Pons (tissue), 1 donor: ENCODE results near the gene CAPN5.

Source experiments
- DNase-seq: peaks from one replicate; pipeline ENCODE4 v3.0.0-alpha.2; 2016; ENCODE audit warnings: low spot score

The CAPN5 gene

DNA sequence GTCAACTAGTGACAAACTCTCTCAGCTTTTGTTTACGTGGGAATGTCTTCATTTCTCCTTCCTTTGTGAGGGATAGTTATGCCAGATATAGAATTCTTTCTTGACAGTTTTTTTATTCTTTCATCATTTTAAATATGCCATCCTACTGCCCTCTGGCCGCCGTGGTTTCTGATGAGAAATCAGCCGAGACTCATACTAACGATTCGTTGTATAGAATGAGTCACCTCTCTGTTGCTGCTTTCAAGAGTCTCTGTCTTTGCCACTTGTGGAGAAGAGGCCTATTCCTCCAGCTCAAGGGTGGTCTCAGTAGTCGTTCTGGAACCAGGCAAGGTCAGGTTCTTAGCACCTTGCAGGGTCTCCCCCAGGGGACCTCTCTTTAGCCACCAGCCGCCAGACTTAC, 69.3 kb downstream of the CAPN5 start:
- no peak for DNase-seq

DNA sequence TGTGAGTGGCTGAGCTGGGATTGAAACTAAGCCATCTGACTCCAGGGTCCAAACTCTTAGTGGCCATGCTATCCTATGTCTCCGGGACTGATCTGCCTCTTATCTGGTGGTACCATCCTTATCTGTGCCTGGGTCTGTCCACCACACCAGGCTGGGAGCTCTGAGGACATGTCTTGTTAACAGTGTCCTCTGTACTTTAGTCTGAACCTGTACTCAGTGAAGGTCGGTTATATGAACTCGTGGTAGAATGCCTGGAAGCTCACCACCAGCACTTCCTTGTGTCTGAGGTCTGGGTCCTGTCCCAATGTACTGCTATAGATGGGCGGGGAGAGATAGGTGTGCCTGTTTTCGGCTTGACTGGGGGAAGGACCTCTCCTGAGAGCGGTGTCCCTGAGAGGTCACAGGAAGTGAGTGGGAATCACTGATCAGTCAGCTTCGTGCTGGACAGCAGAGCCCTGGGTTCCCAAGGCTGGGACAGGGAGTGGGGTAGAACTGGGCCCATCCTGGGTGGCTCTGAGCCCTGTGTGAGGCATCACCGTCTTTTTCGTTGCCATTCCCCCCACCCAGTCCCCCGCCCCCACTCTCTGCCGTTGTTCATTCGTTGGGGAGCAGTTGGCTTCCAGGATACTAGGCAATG, 70.1 kb downstream of the CAPN5 start:
- DNase-seq = no peak

DNA sequence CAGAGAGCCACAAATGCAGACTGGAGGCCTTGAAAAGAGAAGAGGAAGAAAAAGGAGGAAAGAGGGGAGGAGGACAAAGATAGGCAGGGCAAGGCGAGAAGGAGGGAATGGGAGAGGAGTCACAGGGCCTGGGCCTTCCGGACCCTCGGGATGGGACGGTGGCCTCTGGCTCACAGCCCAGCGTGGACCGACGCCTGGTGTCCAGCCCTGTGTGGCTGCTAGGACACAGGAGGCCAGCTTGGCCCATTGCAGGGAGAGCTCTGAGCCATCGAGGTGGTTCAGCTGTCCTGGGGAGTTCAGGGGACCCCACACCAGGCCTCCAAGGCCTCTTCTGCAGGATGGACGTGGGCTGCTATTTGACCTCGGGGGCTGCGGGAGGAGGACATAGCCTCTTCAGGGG, 70.7 kb downstream of the CAPN5 start:
- DNase-seq = no peak

DNA sequence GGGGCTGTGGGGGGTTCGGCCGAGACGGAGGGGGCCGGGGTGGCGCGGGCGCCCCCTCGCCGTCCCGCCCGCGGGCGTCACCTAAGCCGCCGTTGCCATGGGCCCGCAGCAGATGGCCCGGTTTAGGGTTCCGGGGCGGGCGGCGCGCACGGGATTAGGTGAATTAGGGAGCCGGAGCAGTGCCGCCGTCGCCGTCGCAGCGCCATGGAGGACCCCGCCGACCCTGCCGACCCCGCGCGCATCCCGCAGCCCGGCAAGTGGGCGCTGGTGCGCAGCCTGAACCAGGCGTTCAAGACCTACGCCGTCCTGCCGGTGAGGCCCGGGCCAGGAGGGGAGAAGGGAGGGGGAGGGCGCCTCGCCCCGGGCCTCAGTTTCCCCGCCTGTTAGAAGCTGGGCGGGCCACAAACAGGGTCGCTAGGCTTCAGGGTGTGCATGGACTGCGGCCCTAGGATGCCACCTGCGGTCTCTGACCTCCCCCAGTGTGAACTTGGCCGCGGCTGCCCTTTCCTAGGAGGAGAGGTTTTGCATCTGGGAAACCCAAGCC, 71.4 kb downstream of the CAPN5 start:
- DNase-seq = no peak

DNA sequence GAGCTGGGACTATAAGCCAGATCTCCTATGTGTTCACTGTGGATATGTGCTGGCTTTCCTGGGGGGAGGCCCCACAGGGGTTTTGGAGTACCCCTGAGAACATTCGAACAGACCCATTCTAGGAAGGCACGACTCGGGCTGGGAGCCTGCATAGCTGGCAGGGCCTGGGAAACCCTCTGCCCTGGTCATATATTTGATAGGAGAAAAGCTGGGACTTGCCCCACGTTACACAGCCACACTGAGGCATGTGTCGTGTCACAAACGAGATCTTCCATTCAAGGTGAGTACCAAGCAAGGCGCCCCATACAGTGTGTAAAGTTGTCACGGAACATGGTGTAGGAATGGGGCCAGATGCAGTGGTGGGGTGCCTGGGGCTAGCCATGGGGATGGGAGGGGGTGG, 72.4 kb downstream of the CAPN5 start:
- no peak for DNase-seq

DNA sequence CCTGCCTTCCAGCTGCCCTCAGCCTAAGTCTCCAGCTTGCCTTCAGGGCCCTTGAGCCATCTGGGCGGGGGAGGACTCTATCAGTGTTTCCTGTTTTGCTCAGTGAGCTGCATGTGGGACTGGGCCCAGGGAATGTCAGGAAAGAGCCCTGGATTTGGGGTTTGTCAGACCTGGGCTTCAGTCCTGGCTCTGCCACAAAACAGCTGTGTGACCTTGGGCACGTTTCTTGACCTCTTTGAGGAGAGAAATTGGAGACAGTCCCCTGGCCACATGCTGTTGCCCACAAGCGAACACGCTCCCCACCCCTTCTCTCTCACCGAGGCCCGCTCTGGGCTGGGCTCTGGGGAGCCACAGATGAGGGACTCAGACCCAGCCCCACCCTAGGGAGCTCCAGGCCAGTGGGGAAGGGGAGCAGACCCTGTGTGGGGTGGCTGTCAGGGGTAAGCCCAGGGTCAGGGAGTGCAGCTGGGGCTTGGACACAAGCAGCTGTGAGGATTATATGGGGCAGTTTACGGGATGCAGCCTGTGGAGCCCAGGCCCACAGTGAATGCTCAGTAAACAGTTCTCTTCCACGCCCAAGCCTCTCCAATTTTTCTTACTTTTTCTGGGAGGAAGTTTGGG, 73.6 kb downstream of the CAPN5 start:
- DNase-seq = no peak

DNA sequence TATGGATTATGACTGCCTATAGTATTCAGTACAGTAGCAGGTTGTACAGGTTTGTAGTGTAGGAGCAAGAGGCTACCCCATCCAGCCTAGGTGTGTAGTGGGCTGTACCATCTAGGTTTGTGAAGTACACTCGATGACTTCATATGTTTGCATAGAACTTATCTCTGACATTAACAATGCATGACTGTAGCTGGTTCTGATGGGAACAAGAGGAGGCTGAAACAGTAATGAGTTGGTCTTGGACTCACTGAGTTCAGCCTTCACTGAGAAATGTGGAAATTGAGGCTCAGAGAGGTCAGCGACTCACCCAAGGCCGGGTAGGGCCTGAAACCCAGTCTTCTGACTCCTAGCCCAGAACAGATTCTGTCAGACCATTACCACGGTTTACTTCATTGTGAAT, 74.3 kb downstream of the CAPN5 start:
- no peak for DNase-seq

DNA sequence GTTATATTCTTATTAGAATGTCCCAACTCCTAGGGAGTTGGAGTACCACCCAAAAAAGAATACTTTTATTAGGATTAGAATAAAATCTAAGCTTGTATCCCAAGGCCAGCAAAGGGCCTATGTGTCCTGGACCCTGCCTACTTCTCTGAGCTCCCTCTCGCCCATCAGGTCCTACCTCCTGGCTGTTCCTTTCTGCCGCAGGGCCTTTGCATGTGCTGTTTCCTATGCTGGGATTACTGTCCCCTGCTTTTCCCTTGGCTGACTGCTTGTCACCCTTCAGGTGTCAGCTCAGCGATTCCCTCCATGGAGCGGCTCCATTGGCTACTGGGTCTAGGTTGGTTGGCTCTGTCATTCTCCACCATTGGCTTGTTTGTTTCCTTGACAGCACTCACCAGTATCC, 74.7 kb downstream of the CAPN5 start:
- no peak for DNase-seq

DNA sequence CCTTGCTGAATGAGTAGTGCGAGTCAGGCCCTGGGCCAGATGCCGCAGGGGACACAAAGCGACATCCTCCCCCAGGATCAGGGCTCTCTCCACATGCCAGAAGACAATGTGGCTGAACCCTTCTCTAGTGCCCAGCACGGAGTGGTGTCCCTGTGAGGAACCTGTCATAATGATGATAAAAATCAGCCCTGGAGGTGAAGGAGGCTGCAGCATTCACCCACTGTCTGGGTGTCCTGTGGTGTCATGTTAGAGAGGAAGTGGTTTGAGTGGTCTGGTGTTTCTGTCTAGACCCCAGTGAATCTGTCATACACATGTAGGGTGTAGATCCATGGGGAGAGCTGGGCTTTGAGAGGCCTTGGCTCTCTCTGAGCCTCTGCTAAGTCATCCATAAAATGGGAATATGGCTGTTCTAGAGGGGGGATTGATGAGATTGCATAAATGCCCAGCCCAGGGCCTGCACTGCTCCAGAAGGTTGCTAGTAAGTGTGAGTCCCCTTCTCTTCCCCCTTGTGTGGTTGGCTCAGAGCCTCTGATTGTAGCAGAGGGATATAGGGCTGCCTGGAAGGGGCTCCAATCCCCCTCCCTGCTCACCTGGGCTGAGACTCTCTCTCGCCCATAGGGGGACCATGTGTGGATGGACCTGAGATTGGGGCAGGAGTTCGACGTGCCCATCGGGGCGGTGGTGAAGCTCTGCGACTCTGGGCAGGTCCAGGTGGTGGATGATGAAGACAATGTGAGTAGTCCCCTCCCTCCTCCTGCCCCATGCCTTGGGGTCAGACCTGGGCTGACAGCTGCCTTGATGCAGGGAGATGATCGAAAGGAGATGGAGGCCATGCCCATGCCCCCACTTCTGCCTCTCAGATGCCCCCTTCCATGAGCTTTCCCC, 75.6 kb downstream of the CAPN5 start:
- no peak for DNase-seq

DNA sequence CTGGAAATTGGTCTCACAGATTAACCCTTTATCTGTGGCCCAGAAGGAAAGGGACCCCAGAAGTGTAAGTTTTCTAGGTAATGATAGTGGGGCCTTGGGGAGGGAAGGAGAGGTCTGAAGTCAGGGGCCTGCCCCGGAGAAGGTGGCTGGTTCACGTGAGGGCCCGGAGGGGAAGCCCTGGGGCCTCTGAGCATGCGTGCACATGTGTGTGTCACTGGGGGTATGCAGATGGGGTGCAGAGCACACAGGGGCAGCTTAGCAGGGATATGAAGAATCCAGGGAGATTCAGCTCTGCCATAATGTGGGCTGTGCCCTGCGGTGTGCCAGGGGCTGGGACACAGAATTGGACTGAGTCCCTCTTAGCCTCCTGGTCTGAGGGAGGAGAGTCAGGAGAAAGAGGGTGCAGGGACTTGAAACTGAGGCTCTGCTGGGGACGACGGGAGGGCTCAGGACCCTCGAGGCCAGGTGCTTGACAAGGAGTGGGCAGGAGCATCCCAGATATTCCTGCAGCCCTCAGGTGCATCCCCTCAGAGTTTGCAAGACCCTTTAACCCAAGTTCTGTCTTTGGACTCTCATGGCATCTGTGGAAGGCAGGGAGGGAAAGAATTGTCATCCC, 76.7 kb downstream of the CAPN5 start:
- DNase-seq = no peak

DNA sequence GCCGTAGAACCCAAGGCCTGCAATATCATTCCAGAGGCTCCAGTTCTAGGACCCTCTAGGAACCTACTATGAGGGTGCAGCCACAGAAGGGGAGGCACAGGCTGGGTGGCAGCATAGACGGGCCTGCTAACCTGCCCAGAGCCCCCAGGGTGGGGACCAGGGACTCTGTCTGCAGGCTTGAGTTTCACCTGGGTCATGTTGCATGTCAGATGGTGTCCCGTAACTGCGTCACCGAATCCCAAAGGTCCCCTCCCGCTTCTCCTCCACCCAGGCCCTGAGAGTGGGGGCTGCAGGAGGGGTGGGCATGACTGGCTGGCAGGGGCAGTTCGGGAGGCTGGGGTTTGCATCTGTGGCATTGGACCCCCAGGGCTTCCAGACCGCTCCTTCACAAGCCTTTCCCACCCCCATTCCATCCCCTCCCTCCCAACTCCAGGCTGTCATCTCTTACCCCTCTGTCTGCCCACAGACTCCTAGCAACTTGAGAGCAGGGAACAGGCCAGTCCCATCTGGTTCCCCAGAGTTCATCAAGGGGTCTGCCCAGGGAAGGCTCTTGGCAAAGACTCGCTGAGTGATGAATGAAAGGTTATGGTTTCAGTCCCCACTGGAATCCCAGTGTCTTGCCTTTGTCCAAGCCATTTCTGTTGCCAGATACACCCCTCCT, 77.6 kb downstream of the CAPN5 start:
- DNase-seq = no peak

DNA sequence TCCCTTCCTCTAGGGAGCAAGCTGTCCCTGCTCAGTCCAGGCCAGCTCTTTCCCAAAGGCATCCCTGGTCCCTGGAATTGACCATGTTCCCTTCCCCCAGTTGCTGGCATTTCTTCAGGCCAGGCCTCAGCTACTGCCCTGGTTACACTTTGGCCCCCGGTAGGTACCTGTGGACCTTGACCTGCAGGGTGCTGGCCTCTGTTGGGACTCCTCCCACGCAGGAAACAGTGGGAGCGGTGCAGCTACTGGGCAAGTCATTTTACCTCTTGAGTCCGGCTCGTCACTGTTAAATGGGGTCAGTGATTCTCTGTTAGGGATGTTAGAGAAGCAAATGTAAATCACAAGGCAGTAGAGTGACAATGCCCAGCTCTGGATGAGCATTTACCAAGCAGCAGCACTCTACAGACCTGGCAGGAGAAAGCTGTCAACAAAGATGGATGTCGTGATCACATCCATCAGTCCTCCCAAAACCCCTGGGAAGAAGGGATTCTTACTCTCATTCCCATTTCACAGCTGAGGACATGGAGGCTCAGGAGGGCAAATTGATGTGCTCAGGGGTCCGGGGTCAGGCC, 78.2 kb downstream of the CAPN5 start:
- no peak for DNase-seq

DNA sequence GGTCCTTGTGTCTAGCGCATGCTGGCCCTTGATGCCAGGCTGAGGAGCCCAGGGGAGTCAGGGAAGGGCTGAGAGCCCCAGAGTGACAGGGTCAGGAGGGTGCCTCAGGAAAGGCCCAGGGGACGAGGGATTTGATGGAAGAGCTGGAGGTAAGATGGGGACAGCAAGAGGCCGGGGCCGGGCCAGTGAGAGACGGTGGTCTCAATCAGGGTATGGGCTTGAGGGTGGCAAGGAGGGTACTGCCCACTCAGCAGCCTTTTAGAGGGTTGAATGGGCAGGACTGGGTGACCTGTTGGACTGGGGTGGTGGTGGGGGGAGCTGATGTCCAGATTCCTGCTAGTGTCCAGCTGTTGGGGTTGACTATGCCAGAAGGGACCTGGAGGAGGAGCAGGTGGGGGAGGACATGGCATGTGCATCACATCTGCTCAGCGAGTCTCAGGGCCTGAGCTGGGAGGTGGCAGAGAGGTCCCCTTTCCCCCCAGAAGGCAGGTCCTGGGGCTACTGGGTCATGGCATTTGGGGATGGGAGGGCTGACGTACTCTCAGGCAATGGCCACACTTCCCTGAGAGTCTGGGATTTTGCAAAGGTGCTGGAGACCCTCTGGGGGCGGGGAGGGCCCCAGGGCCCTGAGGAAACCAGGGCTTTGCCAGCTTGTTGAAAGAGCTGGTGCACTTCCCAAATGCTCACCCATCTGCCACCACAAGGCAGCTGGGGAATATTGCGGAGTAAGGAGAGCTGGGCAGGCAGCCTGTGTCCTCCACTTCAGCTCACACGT, 79.7 kb downstream of the CAPN5 start:
- DNase-seq = no peak

DNA sequence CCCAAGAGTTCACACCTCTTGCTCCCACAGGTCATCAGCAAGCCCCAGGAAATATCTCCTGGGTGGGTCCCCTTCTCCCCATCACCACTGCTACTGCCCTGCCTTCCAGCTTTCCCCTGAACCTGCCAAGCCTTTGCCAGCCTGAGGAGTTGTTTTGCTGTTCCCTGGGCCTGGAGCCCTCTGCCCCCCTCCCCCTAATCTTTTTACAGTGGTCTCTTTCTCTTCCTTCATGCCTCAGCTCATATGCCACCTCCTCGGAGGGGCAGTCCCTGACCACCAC, 80.2 kb downstream of the CAPN5 start:
- DNase-seq = no peak

DNA sequence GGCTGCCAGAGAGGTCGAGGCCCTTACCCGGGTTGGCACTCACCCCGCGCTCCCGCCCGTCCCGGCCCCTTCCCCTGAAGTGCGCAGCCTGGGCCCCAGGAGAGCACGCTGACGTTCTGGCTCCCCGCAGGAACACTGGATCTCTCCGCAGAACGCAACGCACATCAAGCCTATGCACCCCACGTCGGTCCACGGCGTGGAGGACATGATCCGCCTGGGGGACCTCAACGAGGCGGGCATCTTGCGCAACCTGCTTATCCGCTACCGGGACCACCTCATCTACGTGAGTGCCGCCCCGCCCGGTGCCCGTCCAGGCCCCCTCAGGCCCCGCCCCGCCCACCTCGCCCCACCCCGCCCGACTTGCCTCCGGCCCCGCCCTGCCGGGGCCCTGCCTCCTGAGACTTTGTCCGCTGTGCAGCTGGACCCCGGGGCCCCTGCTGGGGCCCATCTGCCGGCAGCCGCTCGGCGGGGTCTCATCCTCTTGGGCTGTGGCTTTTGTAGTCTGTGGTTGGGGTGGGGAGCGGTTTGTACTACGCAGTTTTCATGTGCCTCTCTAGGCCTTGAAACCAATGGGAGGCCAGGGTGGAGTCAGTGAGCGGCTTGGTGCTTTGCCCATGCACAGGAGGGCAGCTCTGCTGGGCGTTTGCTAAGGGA, 81.0 kb downstream of the CAPN5 start:
- no peak for DNase-seq

DNA sequence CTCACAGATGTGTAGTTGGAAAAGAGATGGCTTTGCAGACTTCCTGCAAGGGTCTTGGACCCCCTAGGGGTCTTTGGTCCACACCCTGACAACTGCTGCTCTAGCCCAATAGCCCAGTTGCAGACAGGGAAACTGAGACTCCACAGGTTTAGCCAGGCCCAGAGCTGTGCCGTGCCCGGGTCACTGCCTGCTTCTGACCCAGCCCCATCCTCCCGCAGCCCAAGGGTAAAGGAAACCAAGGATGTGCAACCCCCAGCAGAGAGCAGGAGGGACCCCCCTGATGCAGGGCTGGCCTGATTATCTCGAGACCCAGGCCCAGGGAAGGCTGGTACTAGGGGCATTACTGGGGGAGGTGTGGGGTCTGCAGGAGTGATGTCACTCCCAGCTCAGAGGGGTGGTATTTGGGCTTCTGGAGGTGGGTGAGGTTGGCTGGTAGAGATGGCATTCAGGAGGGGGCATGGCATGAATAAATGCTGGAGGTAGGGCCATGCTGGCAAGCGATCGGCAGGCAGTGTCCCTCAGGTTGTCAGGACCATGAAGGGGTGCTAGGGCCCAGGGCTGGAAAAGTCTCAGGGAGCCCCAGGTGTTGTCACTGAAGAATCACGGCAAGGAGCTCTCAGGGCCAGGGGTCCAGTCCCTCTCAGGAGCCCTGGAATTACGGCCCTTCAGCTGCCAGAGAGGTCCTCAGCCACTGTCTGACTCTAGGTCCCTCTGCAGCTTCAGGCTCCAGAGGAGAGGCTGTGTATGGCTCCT, 82.4 kb downstream of the CAPN5 start:
- no peak for DNase-seq

DNA sequence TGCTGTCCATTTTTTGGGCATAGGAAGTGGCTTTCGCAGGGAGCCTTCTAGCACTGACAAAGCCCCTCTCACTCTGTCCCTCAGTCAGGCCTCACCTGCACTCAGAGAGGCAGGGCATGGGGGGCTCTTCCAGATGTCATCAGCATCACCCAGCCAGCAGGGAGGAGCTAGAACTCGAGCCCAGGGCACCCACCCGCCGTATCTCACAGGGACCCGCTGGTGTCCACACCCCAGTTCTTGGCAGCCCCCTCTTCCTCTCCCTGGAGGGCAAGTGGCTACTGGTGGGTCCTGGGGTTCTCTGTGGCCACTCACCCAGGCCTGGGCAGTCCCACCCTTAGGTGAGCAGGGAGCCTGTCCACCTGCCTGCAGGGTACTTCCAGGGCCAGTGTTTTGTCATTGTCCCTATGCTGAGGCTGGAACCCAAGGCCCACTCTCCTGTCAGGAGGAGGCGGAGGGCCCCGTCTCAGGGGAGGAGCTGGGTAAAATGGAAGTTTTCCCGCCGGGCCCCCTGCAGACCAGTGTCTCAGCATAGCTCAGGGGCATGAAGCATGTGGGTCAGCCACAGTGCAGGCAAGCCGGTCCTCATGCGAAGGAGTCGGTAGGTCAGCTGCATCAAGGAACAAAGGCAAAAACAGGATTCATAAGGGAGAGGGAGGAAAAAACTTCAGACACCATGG, 83.1 kb downstream of the CAPN5 start:
- no peak for DNase-seq

DNA sequence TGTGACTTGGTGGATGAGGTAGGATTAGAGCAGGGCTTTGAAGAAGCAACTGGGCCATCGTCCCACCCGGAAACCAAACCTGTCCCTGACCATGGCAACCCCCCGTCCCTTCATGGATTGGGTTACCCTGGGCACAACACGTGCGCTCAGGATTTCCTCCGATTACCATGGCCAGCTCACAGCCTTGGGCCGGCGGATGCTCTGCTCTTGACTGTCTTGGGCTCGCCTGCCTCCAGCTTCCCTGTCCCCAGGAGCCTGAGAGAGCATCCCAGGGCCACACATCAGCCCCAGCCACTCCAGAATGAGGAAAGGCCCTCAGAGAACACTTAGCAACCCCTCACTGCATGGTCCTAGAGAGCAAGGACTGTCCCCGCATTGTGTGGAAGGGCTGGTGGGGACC, 84.1 kb downstream of the CAPN5 start:
- DNase-seq = no peak

DNA sequence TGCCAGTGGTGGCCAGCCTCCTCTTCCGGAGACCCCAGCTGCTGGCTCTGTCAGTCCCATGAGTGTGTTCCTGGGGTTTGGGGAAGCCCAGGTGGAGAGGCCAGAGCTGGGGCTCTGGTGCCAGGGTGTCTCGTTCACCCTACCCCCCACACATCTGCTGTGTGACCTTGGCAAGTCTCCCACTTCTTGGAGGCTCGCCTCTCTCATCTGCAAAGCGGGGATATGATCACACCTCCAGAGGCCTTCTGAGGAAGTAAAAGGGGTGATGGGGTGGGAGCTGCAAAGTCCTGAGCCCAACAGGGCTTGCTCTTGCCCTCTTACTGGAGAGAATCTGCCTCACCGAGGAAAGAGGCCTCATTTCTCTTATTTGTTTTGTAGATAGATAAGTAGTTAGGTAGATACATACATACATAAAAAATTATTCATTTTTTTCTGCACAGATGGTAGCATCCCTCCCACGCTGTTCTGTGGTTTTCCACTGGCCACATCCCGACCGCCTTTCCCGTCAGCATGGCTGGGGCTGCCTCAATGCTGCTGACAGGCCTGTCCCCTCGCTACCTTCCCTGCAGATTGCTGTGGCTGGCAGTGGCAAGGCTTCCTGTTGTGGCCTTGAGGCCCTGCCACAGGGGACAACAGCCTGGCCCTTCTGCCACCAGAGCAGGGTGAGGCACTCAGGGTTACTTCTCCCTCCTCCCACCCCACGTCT, 85.2 kb downstream of the CAPN5 start:
- DNase-seq = no peak
